Adrenal gland (tissue), 12 donors: ENCODE results near the gene HOXB8. TPM values are rescaled to one million over a fixed set of nuclear protein-coding genes. Genes with fewer than 3 reads are reported as not detected.

ENCODE experiments used
- DNase-seq, 7 donors: peaks; one replicate each; pipeline ENCODE4 v3.0.0-alpha.2; 2019 to 2020
- H3K27ac ChIP-seq, 5 donors: fragments of 200-600 bp; sonication (generic) in 4 of 5; 1 replicate in 3 of 5; 2 replicates in 2 of 5; pipeline versions ENCODE4 v1.5.1 to v1.8.0; 2016 to 2020; ENCODE audit warnings: mild to moderate bottlenecking in 1 of 5
- H3K27me3 ChIP-seq: fragments of 200-600 bp; 2 replicates; pipeline ENCODE4 v1.8.0; 2021
- H3K36me3 ChIP-seq, 2 donors: fragments of 200-600 bp; replicated peaks in 1 of 2; 1 replicate in 1 of 2; 2 replicates in 1 of 2; pipeline versions ENCODE4 v1.5.1 to v1.8.0; 2018 to 2022
- H3K4me1 ChIP-seq, 2 donors: fragments of 200-600 bp; replicated peaks in 1 of 2; 1 replicate in 1 of 2; 2 replicates in 1 of 2; pipeline versions ENCODE4 v1.5.1 to v1.8.0; 2018 to 2021
- H3K4me3 ChIP-seq, 4 donors: fragments of 200-600 bp; sonication (generic) in 3 of 4; one replicate each; pipeline ENCODE4 v1.5.1; 2016 to 2018
- H3K9me3 ChIP-seq, 3 donors: fragments of 200-600 bp; sonication (generic) in 1 of 3; replicated peaks in 1 of 3; 1 replicate in 2 of 3; 2 replicates in 1 of 3; pipeline versions ENCODE4 v1.5.1 to v1.8.0; 2016 to 2021
- POLR2A ChIP-seq, 2 donors: fragments of 450-650 bp; IDR thresholded peaks; one replicate each; pipeline ENCODE4 v1.6.1; 2017; ENCODE audit warnings: antibody characterized with exemption in 2 of 2, mild to moderate bottlenecking in 2 of 2, moderate library complexity in 1 of 2
- WGBS, 4 donors: extraction: QIAGEN DNeasy Blood & Tissue Kit in 2 of 4; methylation state at CpG; one replicate each; pipeline versions ENCODE4 v1.1.5 to v1.1.7; 2013 to 2017; 5-methylcytosine and 5-hydroxymethylcytosine counted together
- intact Hi-C, 2 donors: fragments of 100-400 bp; cut with DNase I; formaldehyde crosslinking; loops; one replicate each; pipeline versions ENCODE4 v1.14.1 to v1.15.0; 2022 to 2023
- polyA plus RNA-seq, 3 donors: library from polyadenylated mRNA; stranded (reverse); fragments of 200-250 nt in 2 of 3; fragments of 350-450 nt in 1 of 3; fragmentation: Illumina TruSeq in 1 of 3; extraction: RNeasy Lipid Tissue Mini Kit (QIAGEN cat#74804) in 1 of 3; gene quantifications; one replicate each; pipeline ENCODE4 v1.2.3, GENCODE V29; 2013 to 2014
- total RNA-seq, 9 donors: library from RNA; depleted of rRNA in 4 of 9; stranded (reverse); fragments of >200 nt in 4 of 9; fragments of 120-200 nt in 1 of 9; fragmentation: NEBNext Ultra II Directional in 1 of 9; extraction: Animal tissue kit (Norgen Biotek cat#: 25700) in 1 of 9; gene quantifications; one replicate each; pipeline versions ENCODE4 v1.1.0 to v1.2.4, GENCODE V29; 2013 to 2023
- TF ChIP-seq, protein P1 (sequence below), 6 experiments: fragments of 450-650 bp in 4 of 6; fragments of 200-600 bp in 2 of 6; sonication (generic) in 1 of 6; IDR thresholded peaks; 1 replicate in 5 of 6; 2 replicates in 1 of 6; pipeline versions ENCODE4 v1.5.1 to v1.8.0; 2016 to 2021; ENCODE audit warnings: antibody characterized with exemption in 6 of 6, mild to moderate bottlenecking in 2 of 6, moderate library complexity in 1 of 6
- donor health status: healthy with polysubstance abuse.
- donor health status: Bipolar disorder and iron deficiency.
- donor health status: DM: yes; HTN: yes; CAD: no.
- donor health status: DM: no; HTN: no; CAD: no.
- donor health status: DM: no; HTN: no; CAD: no.
- donor health status: DM: yes; HTN: yes; CAD: no.

The HOXB8 gene
- total and polyA plus RNA-seq, 12 donors: 0.72 to 13.3 (median 5.9) TPM

DNA sequence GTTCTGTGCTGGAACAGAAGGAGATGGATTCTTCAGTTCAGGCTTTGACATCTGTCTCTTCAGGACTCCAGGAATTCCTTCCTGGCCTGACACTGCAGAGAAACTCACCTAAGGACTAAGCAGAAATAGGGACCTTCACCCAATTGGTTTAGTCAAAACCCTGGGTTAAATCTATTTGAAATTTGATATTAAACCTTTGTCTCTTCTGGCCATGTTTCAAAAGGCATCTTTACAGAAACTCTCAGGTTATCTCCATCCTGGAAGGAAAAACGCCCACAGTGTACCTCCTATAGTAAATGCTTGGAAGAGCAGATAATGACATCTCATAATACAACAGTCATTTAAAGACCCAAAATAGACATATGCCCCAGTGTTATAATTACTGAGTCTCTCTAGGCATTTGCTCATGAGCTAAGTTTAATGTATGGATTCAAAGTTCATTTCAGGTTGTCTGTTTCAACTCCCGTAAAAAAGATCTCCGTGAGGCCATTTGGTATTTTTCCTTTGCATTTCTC is 31.3 kb downstream of the HOXB8 start:
- intact Hi-C loops: no loop called here
- Histone ChIP-seq H3K4me1 (peaks cover 0 to 41% of the 10 kb centered on the region in 2 donors), H3K27me3 (no peaks in the 10 kb centered on the region), H3K9me3 (no peaks in the 10 kb centered on the region), H3K4me3 (no peak overlapping the region), H3K27ac (peak overlapping the region in 2 of 5 donors; percentile 26 to 86), H3K36me3 (no peaks in the 10 kb centered on the region)
- WGBS, 4 donors: 82 to 87% (median 86%) methylated on average over 3 of the region's 3 CpGs
- no peak for DNase-seq
- no peak for TF ChIP-seq POLR2A (IDR thresholded peaks at IDR 0.05)

DNA sequence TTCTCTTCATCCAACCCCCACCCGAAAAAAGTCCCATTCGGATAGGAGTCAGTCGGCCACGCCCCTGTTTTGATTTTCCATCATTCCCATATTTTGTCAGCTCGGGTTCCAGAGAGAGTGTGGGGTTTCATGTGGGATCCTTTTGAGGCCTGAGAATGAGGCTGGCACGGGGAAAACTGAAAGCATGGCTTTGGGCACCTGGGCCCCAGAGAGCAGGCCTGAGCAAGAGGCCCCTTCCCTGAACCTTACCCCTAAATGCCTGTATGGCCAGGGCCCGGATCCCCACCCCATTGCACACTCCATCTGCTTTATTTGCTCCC is 32.4 kb downstream of the HOXB8 start:
- WGBS, 4 donors: 41 to 65% (median 53%) methylated on average over 7 of the region's 7 CpGs
- intact Hi-C loops: no loop called here
- no peak for TF ChIP-seq POLR2A (IDR thresholded peaks at IDR 0.05)
- TF ChIP-seq, protein P1, sequence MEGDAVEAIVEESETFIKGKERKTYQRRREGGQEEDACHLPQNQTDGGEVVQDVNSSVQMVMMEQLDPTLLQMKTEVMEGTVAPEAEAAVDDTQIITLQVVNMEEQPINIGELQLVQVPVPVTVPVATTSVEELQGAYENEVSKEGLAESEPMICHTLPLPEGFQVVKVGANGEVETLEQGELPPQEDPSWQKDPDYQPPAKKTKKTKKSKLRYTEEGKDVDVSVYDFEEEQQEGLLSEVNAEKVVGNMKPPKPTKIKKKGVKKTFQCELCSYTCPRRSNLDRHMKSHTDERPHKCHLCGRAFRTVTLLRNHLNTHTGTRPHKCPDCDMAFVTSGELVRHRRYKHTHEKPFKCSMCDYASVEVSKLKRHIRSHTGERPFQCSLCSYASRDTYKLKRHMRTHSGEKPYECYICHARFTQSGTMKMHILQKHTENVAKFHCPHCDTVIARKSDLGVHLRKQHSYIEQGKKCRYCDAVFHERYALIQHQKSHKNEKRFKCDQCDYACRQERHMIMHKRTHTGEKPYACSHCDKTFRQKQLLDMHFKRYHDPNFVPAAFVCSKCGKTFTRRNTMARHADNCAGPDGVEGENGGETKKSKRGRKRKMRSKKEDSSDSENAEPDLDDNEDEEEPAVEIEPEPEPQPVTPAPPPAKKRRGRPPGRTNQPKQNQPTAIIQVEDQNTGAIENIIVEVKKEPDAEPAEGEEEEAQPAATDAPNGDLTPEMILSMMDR (IDR thresholded peaks at IDR 0.05): no peak
- H3K4me1 ChIP-seq: peaks cover 0 to 38% of the 10 kb centered on the region in 2 donors
- H3K27me3 ChIP-seq: no peaks in the 10 kb centered on the region
- no peaks in the 10 kb centered on the region for H3K9me3 ChIP-seq
- DNase-seq: no peak
- H3K4me3 ChIP-seq: peak overlapping the region in 1 of 4 donors; percentile 62
- peak overlapping the region in 3 of 5 donors; percentile 76 to 86 (median 84) for H3K27ac ChIP-seq
- no peaks in the 10 kb centered on the region for H3K36me3 ChIP-seq

DNA sequence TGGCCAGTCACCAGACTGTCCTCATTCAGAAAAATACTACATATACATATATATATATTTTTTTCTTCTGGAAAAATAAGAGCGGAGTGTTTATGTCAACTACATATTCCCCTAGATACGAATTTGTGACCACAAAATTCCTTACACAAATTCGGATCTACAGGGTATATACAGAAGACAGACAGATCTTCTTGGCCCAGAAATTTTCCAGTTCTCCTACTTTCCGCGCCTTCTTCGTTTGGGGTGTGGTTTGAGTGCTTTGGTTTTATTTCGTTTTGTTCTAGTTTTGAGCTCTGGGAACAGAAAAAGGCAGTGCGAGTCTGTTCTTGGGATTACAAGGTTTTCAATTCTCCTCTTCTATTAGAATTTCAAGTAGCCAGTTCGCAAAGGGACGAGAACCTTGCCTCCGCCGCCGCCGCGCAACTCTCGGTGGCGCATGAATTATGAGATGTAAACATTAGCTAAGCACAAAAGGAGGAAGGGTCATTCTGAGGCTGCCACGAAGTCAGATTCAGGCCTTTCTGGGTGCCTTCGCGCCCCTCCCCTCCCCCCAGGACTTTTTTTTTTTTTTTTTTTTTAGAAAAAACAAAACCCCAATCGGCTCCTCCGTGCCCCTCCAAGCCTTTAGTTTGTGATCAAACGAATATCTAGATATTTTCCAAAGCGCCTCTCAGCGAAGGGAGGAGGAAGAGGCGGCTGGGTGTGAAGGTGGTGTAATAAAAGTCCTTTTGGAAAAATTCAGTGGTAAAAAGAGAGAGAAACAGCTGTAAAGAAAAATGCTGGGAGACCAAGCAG is 35.1 kb downstream of the HOXB8 start:
- H3K4me1 ChIP-seq: peaks cover 3 to 36% of the 10 kb centered on the region in 2 donors
- 58 to 71% (median 61%) methylated on average over 26 of the region's 26 CpGs for WGBS, 4 donors
- H3K27ac ChIP-seq: peak overlapping the region in 2 of 5 donors; percentile 84 to 86
- no peak overlapping the region for H3K4me3 ChIP-seq
- H3K27me3 ChIP-seq: no peaks in the 10 kb centered on the region
- TF ChIP-seq, protein P1 (IDR thresholded peaks at IDR 0.05): no peak
- no peak for TF ChIP-seq POLR2A (IDR thresholded peaks at IDR 0.05)
- H3K9me3 ChIP-seq: no peaks in the 10 kb centered on the region
- no peak for DNase-seq
- intact Hi-C loops: loop anchor here (5.0 kb wide), 1 partner anchor 38 kb away; no protein-coding TSS in a partner anchor
- no peaks in the 10 kb centered on the region for H3K36me3 ChIP-seq

- Histone ChIP-seq H3K4me3 (peak overlapping the region in 1 of 4 donors; percentile 85), H3K9me3 (no peaks in the 10 kb centered on the region), H3K27me3 (no peaks in the 10 kb centered on the region), H3K36me3 (no peaks in the 10 kb centered on the region), H3K27ac (peak overlapping the region in 2 of 5 donors; percentile 84 to 87), H3K4me1 (peaks cover 3 to 36% of the 10 kb centered on the region in 2 donors)
- no peak for DNase-seq
- TF ChIP-seq POLR2A (IDR thresholded peaks at IDR 0.05): no peak
- TF ChIP-seq, protein P1 (IDR thresholded peaks at IDR 0.05): no peak
- intact Hi-C loops: loop anchor here (5.0 kb wide), 1 partner anchor 37 kb away; no protein-coding TSS in a partner anchor
- 52 to 65% (median 58%) methylated on average over 7 of the region's 7 CpGs for WGBS, 4 donors
Measured at GRCh38 chr17:48579471-48579759, 35.7 kb downstream of the HOXB8 start.
